Measurements from ENCODE around the gene CDKN2AIP.

Gene CDKN2AIP

GRCh38 chr4:183408796-183409195, 35.6 kb upstream of the CDKN2AIP start:
- Histone ChIP-seq H3K27ac (ENCODE audit: low read depth, low read length) (no peak overlapping the region), H3K79me2 (ENCODE audit: insufficient read depth, low read length) (no peaks in the 10 kb centered on the region), H3K4me3 (ENCODE audit: insufficient read depth, low read length, poor library complexity, severe bottlenecking) (no peak overlapping the region), H4K20me1 (ENCODE audit: low read depth, low read length) (no peaks in the 10 kb centered on the region), H2AFZ (ENCODE audit: low read depth, low read length, severe bottlenecking) (no peak overlapping the region), H3K27me3 (ENCODE audit: low read length) (no peaks in the 10 kb centered on the region), H3K4me2 (ENCODE audit: low read depth, low read length, poor library complexity, severe bottlenecking) (no peak overlapping the region), H3K9me2 (replicated peaks; ENCODE audit: insufficient read depth, low read length) (no peaks in the 10 kb centered on the region), H3K9me3 (ENCODE audit: insufficient read depth, low read length) (no peaks in the 10 kb centered on the region), H3K9ac (ENCODE audit: low read length) (no peak overlapping the region), H3K36me3 (ENCODE audit: low read length) (no peaks in the 10 kb centered on the region), H3F3A (ENCODE audit: insufficient read depth) (no peaks in the 10 kb centered on the region)
- TF ChIP-seq CTCF (IDR thresholded peaks at IDR 0.05; ENCODE audit: insufficient read depth, low read length, poor library complexity, severe bottlenecking), result no peak
- no peak for TF ChIP-seq EZH2phosphoT487 (conservative IDR thresholded peaks at IDR 0.05; ENCODE audit: low read length)

- Histone ChIP-seq H4K20me1 (ENCODE audit: low read depth, low read length) (no peaks in the 10 kb centered on the region), H3K27me3 (ENCODE audit: low read length) (no peaks in the 10 kb centered on the region), H3K27ac (ENCODE audit: low read depth, low read length) (no peak overlapping the region), H3K79me2 (ENCODE audit: insufficient read depth, low read length) (no peaks in the 10 kb centered on the region), H3K36me3 (ENCODE audit: low read length) (no peaks in the 10 kb centered on the region), H2AFZ (ENCODE audit: low read depth, low read length, severe bottlenecking) (no peak overlapping the region), H3K4me3 (ENCODE audit: insufficient read depth, low read length, poor library complexity, severe bottlenecking) (no peak overlapping the region), H3K9me3 (ENCODE audit: insufficient read depth, low read length) (no peaks in the 10 kb centered on the region), H3K9me2 (replicated peaks; ENCODE audit: insufficient read depth, low read length) (no peaks in the 10 kb centered on the region), H3K4me2 (ENCODE audit: low read depth, low read length, poor library complexity, severe bottlenecking) (no peak overlapping the region), H3F3A (ENCODE audit: insufficient read depth) (no peaks in the 10 kb centered on the region), H3K9ac (ENCODE audit: low read length) (no peak overlapping the region)
- TF ChIP-seq CTCF (IDR thresholded peaks at IDR 0.05; ENCODE audit: insufficient read depth, low read length, poor library complexity, severe bottlenecking), result no peak
- no peak for TF ChIP-seq EZH2phosphoT487 (conservative IDR thresholded peaks at IDR 0.05; ENCODE audit: low read length)
Observed at GRCh38 chr4:183409483-183409882, 35.0 kb upstream of the CDKN2AIP start.

- H3F3A ChIP-seq (ENCODE audit: insufficient read depth), result no peaks in the 10 kb centered on the region
- no peak overlapping the region for H3K27ac ChIP-seq (ENCODE audit: low read depth, low read length)
- H3K9me2 ChIP-seq (replicated peaks; ENCODE audit: insufficient read depth, low read length), result no peaks in the 10 kb centered on the region
- H3K36me3 ChIP-seq (ENCODE audit: low read length), result no peaks in the 10 kb centered on the region
- no peak for TF ChIP-seq EZH2phosphoT487 (conservative IDR thresholded peaks at IDR 0.05; ENCODE audit: low read length)
- no peak for TF ChIP-seq CTCF (IDR thresholded peaks at IDR 0.05; ENCODE audit: insufficient read depth, low read length, poor library complexity, severe bottlenecking)
- no peak overlapping the region for H3K4me3 ChIP-seq (ENCODE audit: insufficient read depth, low read length, poor library complexity, severe bottlenecking)
- no peaks in the 10 kb centered on the region for H3K79me2 ChIP-seq (ENCODE audit: insufficient read depth, low read length)
- H3K9ac ChIP-seq (ENCODE audit: low read length), result no peak overlapping the region
- H3K9me3 ChIP-seq (ENCODE audit: insufficient read depth, low read length), result no peaks in the 10 kb centered on the region
- H3K4me2 ChIP-seq (ENCODE audit: low read depth, low read length, poor library complexity, severe bottlenecking), result no peak overlapping the region
- H3K27me3 ChIP-seq (ENCODE audit: low read length), result no peaks in the 10 kb centered on the region
- H4K20me1 ChIP-seq (ENCODE audit: low read depth, low read length), result no peaks in the 10 kb centered on the region
- no peak overlapping the region for H2AFZ ChIP-seq (ENCODE audit: low read depth, low read length, severe bottlenecking)
Observed at GRCh38 chr4:183409934-183410333, 34.5 kb upstream of the CDKN2AIP start.

Measured in SU-DHL-6 (cell line).